Hepatocyte (in vitro differentiated cells): ENCODE results near the gene TPMT. TPM values are rescaled to one million over a fixed set of nuclear protein-coding genes. Genes with fewer than 3 reads are reported as not detected.
"Not testable (repeated sequence)": the region's sequence is repeated elsewhere in the genome, so short reads cannot be mapped to it uniquely, and the experiment has no call there.

Experiments used
- DNase-seq: peaks from one replicate; pipeline ENCODE4 v3.0.0-alpha.2; 2016; ENCODE audit warnings: low spot score
- H2AFZ ChIP-seq: fragments of 200-600 bp; sonication (generic); 2 replicates; pipeline ENCODE4 v1.6.0; 2016; ENCODE audit warnings: antibody characterized with exemption, mild to moderate bottlenecking
- H3K27ac ChIP-seq: fragments of 200-600 bp; sonication (generic); 2 replicates; pipeline ENCODE4 v1.5.1; 2016; ENCODE audit warnings: mild to moderate bottlenecking
- H3K27me3 ChIP-seq: fragments of 200-600 bp; sonication (generic); 2 replicates; pipeline ENCODE4 v1.6.1; 2016
- H3K36me3 ChIP-seq: fragments of 200-600 bp; sonication (generic); replicated peaks from 2 replicates; pipeline ENCODE4 v1.5.1; 2016; ENCODE audit warnings: low read depth; ENCODE audit not compliant: insufficient read depth
- H3K4me1 ChIP-seq: fragments of 200-600 bp; sonication (generic); 2 replicates; pipeline ENCODE4 v1.5.1; 2016; ENCODE audit warnings: mild to moderate bottlenecking, moderate library complexity; ENCODE audit not compliant: insufficient read depth
- H3K4me2 ChIP-seq: fragments of 200-600 bp; sonication (generic); 2 replicates; pipeline ENCODE4 v1.6.0; 2016
- H3K4me3 ChIP-seq: fragments of 200-600 bp; sonication (generic); 2 replicates; pipeline ENCODE4 v1.5.1; 2016; ENCODE audit warnings: mild to moderate bottlenecking
- H3K79me2 ChIP-seq: fragments of 200-600 bp; sonication (generic); 2 replicates; pipeline ENCODE4 v1.6.0; 2017; ENCODE audit warnings: mild to moderate bottlenecking
- H3K9me2 ChIP-seq: fragments of 200-600 bp; sonication (generic); replicated peaks from 2 replicates; pipeline ENCODE4 v1.6.0; 2017; ENCODE audit warnings: mild to moderate bottlenecking; ENCODE audit not compliant: insufficient read depth
- H3K9me3 ChIP-seq: fragments of 200-600 bp; sonication (generic); 2 replicates; pipeline ENCODE4 v1.5.1; 2016; ENCODE audit warnings: low read depth, mild to moderate bottlenecking
- H4K20me1 ChIP-seq: fragments of 200-600 bp; sonication (generic); 2 replicates; pipeline ENCODE4 v1.6.0; 2016; ENCODE audit warnings: mild to moderate bottlenecking; ENCODE audit not compliant: insufficient read depth, poor library complexity, severe bottlenecking
- CTCF ChIP-seq: fragments of 200-600 bp; sonication (generic); IDR thresholded peaks from 2 replicates; pipeline ENCODE4 v1.5.1; 2016; ENCODE audit warnings: antibody characterized with exemption, mild to moderate bottlenecking; ENCODE audit not compliant: poor library complexity
- EZH2 ChIP-seq: fragments of 200-600 bp; sonication (generic); IDR thresholded peaks from 2 replicates; pipeline ENCODE4 v1.6.1; 2016; ENCODE audit warnings: antibody characterized with exemption, mild to moderate bottlenecking, borderline replicate concordance
- EZH2phosphoT487 ChIP-seq: fragments of 200-600 bp; sonication (generic); IDR thresholded peaks from one replicate; pipeline ENCODE4 v1.6.1; 2018; ENCODE audit warnings: antibody characterized with exemption, mild to moderate bottlenecking, low read depth, moderate library complexity; ENCODE audit not compliant: unreplicated experiment, severe bottlenecking
- WGBS: methylation state at CpG from one replicate; pipeline ENCODE4 v1.1.6; 2016; ENCODE audit warnings: low lambda C conversion rate; ENCODE audit errors: missing lambda C conversion rate; 5-methylcytosine and 5-hydroxymethylcytosine counted together
- polyA plus RNA-seq: library from polyadenylated mRNA; unstranded; fragments of >200 nt; fragmentation: Nextera tagmentation; extraction: Ambion mirVana; gene quantifications from 2 replicates; pipeline ENCODE4 v1.2.1, GENCODE V29; 2016
- total RNA-seq: library from RNA; depleted of rRNA; stranded (reverse); fragments of >200 nt; gene quantifications from 2 replicates; pipeline ENCODE4 v1.2.3, GENCODE V29; 2014

TPMT gene
- total and polyA plus RNA-seq, 2 experiments from 2014 or later: 10.0 to 15.5 TPM

DNA sequence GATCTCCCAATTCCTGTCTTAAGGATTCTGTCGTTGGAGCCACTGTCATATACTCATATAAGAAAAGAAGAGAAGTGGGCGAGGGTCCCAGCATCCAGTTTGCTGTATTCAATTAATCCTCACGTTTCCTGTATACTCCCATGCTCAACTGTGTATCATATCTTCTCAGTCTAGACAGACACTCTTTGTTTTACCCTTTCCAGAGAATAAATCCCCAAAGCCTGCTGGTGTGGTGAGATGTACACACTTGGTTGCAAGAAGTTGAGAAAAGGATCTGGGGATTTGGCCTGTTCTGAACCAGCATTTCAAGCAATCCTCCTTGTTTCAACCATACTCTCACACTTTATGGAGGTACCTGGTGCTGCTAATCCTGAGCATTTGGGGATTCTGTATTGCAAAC lies 3.1 kb downstream of the TPMT start:
- H3K9me3 ChIP-seq: no peaks in the 10 kb centered on the region
- TF ChIP-seq EZH2 (no peak), EZH2phosphoT487 (no peak), CTCF (no peak)
- H3K9me2 ChIP-seq: no peaks in the 10 kb centered on the region

DNA sequence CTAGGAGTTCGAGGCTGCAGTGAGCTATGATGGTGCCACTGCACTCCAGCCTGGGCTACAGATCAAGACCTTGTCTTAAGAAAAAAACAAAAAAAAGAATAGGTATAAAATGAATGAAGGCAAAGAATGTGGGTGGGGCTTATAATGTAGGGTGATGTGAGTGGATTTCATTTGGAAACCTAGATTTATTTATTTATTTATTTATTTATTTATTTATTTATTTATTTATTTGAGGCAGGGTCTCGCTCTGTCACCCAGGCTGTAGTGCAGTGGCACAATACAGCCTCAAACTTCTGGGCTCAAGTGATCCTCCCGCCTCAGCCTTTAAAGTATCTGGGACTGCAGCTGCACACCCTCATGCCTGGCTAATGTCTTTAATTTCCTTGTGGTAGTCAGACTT lies 3.5 kb downstream of the TPMT start:
- H4K20me1 ChIP-seq: not testable (repeated sequence)

More for the DNA sequence above, 3.1 kb downstream of the TPMT start:
- DNase-seq: no peak
- WGBS: 91% methylated on average over 3 of the region's 3 CpGs
- H4K20me1 ChIP-seq: no peaks in the 10 kb centered on the region
- H3K4me1 ChIP-seq: peaks cover 10% of the 10 kb centered on the region
- no peak overlapping the region for H2AFZ ChIP-seq
- H3K4me2 ChIP-seq: no peak overlapping the region
- H3K27ac ChIP-seq: no peak overlapping the region
- H3K79me2 ChIP-seq: peaks cover 7% of the 10 kb centered on the region
- no peak overlapping the region for H3K4me3 ChIP-seq
- no peaks in the 10 kb centered on the region for H3K36me3 ChIP-seq
- H3K27me3 ChIP-seq: no peaks in the 10 kb centered on the region

GRCh38 chr6:18148304-18149025 lies 6.4 kb downstream of the TPMT start:
- H3K27ac ChIP-seq: peak overlapping the region; percentile 90
- peak; percentile 67 for DNase-seq
- H3K79me2 ChIP-seq: peaks cover 1% of the 10 kb centered on the region
- H3K4me2 ChIP-seq: no peak overlapping the region
- TF ChIP-seq EZH2: no peak
- TF ChIP-seq EZH2phosphoT487: no peak
- no peak for TF ChIP-seq CTCF
- H3K36me3 ChIP-seq: no peaks in the 10 kb centered on the region
- H2AFZ ChIP-seq: no peak overlapping the region
- H3K9me2 ChIP-seq: no peaks in the 10 kb centered on the region
- no peaks in the 10 kb centered on the region for H3K9me3 ChIP-seq
- H3K4me1 ChIP-seq: peaks cover 10% of the 10 kb centered on the region
- no peaks in the 10 kb centered on the region for H4K20me1 ChIP-seq
- no peak overlapping the region for H3K4me3 ChIP-seq
- H3K27me3 ChIP-seq: no peaks in the 10 kb centered on the region
- WGBS: 88% methylated on average over 5 of the region's 5 CpGs

More for the DNA sequence above, 3.5 kb downstream of the TPMT start:
- H3K4me2 ChIP-seq, H3K27me3 ChIP-seq, H3K27ac ChIP-seq, H3K9me2 ChIP-seq, H3K36me3 ChIP-seq, H3K9me3 ChIP-seq, H3K4me3 ChIP-seq, H3K79me2 ChIP-seq, H2AFZ ChIP-seq, DNase-seq: not testable (repeated sequence)
- peaks cover 10% of the 10 kb centered on the region for H3K4me1 ChIP-seq
- WGBS: 96% methylated on average over 3 of the region's 3 CpGs

DNA sequence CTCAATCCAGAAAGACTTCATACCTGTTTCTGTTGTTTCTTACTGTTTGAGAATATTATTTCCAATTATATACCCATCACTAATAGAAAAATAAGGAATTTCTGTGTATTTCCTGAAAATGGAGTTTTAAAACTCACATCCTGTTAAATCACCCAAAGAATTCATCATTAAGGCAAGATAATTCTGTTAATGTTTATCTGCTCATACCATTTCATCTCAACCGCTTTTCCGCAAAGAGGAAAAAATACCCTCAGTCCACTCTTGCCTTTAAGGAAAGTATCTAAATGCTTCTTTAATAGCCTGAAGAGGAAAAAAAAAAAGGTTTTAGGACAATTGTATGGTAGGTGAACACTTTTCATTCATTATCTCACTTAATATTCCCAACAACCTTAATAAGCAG lies 7.3 kb downstream of the TPMT start:
- no peak overlapping the region for H3K4me2 ChIP-seq
- WGBS: 90% methylated on average over 2 of the region's 2 CpGs
- DNase-seq: no peak

More for the DNA sequence above, 7.3 kb downstream of the TPMT start:
- H3K27me3 ChIP-seq: no peaks in the 10 kb centered on the region
- H3K9me2 ChIP-seq: no peaks in the 10 kb centered on the region
- H3K27ac ChIP-seq: peak overlapping the region; percentile 90
- no peaks in the 10 kb centered on the region for H4K20me1 ChIP-seq
- no peaks in the 10 kb centered on the region for H3K9me3 ChIP-seq
- no peak for TF ChIP-seq CTCF
- TF ChIP-seq EZH2: no peak
- TF ChIP-seq EZH2phosphoT487: no peak
- no peak overlapping the region for H3K4me3 ChIP-seq
- no peaks in the 10 kb centered on the region for H3K36me3 ChIP-seq
- H3K4me1 ChIP-seq: peaks cover 10% of the 10 kb centered on the region
- no peak overlapping the region for H2AFZ ChIP-seq
- H3K79me2 ChIP-seq: no peaks in the 10 kb centered on the region
